GM19438 (cell line): ENCODE measurements around the gene CDKN3.
"Not testable (repeated sequence)": the region's sequence is repeated elsewhere in the genome, so short reads cannot be mapped to it uniquely, and the experiment has no call there.

Experiments
- ATAC-seq: cut with Tn5 transposase; IDR thresholded peaks from one replicate; pipeline ENCODE4 v1.9.1; 2021; ENCODE audit warnings: low read depth; ENCODE audit not compliant: unreplicated experiment

CDKN3 gene

GRCh38 chr14:54420478-54421142 is 23.8 kb downstream of the CDKN3 start:
- ATAC-seq, result no peak

GRCh38 chr14:54423991-54424390 is 27.2 kb downstream of the CDKN3 start:
- no peak for ATAC-seq

DNA sequence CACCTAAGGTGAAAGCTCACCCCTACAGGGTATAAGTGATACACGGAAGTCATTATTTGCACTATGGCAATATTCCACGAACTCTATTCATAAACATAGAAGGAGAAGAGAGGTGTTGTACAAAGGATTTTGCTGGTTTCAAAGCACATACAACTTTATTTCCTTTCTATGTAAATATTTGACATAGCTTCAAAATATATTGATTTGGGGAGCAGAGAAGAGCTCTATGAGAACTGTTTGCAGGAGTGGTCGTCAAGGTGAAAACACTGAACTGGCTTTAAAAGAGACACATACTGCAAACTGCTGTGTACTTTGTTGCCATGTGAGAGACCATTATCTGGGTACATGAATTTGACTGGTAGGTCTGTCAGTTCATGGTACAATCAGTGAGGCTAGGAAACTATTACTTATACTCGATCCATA is 27.7 kb downstream of the CDKN3 start:
- no peak for ATAC-seq

GRCh38 chr14:54425068-54425467 is 28.3 kb downstream of the CDKN3 start:
- no peak for ATAC-seq

GRCh38 chr14:54425537-54426274 is 28.9 kb downstream of the CDKN3 start:
- no peak for ATAC-seq

- ATAC-seq, result no peak
Measured at GRCh38 chr14:54427871-54428270, 31.1 kb downstream of the CDKN3 start.

GRCh38 chr14:54428527-54428926 is 31.7 kb downstream of the CDKN3 start:
- no peak for ATAC-seq

DNA sequence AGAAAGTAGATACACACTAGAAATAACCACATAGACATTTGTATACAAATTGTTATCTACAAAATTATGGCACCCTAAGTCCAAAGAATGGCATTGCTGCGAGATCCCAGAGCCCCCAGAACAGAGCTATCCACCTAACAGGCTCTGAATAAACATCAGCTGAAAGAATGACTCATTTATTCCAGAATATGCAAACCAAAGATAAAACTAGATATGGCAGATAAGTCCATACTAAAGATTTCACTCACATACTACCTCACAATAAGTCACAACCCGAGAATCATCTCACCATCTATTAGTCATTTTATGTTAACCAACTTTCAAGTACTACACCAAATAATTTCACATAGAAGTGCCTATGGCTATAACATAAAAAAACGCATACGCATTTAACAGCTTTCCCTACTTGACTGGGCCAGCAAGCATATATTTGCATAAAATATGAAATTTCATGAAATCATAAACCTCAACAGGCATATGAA is 38.7 kb downstream of the CDKN3 start:
- ATAC-seq, result no peak

- ATAC-seq, result not testable (repeated sequence)
Measured at GRCh38 chr14:54437954-54438353, 41.1 kb downstream of the CDKN3 start.

GRCh38 chr14:54438703-54439102 is 41.9 kb downstream of the CDKN3 start:
- no peak for ATAC-seq

- ATAC-seq, result no peak
Measured at GRCh38 chr14:54440037-54440436, 43.2 kb downstream of the CDKN3 start.

- no peak for ATAC-seq
Measured at GRCh38 chr14:54440476-54440872, 43.7 kb downstream of the CDKN3 start.

- peak; percentile 92 for ATAC-seq
Measured at GRCh38 chr14:54440873-54441868, 44.4 kb downstream of the CDKN3 start, which contains the start of gene CNIH1. Gene CNIH1 (minus strand): TSS chr14:54441374. CDS start chr14:54441327, 47 bp downstream.

- ATAC-seq, result not testable (repeated sequence)
Measured at GRCh38 chr14:54442961-54443360, 46.2 kb downstream of the CDKN3 start.

GRCh38 chr14:54443981-54444380 is 47.2 kb downstream of the CDKN3 start:
- ATAC-seq, result no peak

GRCh38 chr14:54444681-54445080 is 47.9 kb downstream of the CDKN3 start:
- no peak for ATAC-seq

- ATAC-seq, result no peak
Measured at GRCh38 chr14:54446161-54446693, 49.4 kb downstream of the CDKN3 start.

DNA sequence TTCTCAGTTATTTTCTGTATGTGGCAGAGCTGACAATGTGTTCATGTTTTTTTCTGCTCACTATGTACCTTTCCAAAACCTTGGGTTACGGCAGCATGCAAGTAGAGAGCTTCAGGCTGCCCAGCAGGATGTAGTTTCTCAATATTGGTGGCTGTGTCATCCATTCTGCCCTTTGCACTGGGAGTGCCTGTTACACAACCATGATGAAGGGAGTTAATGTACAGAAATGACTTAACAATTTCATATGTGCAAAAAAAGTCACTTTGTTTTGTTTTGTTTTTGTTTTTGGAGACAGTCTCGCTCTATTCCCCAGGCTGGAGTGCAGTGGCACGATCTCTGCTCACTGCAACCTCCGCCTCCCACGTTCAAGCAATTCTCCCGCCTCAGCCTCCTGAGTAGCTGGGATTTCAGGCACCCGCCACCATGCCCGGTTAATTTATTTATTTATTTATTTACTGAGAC is 50.5 kb downstream of the CDKN3 start:
- no peak for ATAC-seq

DNA sequence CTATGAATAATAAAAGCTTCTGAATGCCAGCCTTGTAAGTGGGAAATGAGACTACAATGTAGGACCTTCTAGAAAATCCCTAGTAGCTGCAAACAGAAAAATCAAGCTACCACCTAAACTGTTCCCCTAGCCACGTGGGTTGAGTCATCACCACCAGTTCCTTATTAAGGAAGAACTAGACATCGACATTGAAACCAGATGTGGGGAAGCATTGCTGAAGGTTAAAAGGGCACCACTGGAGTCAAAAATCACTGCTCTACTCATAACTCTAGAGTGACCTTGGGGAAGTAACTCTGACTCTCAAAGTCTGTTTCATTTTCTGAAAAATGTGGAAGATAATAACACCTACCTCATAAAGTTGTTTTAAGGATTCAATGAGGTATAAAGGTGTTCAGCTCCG is 53.7 kb downstream of the CDKN3 start:
- peak; percentile 66 for ATAC-seq

DNA sequence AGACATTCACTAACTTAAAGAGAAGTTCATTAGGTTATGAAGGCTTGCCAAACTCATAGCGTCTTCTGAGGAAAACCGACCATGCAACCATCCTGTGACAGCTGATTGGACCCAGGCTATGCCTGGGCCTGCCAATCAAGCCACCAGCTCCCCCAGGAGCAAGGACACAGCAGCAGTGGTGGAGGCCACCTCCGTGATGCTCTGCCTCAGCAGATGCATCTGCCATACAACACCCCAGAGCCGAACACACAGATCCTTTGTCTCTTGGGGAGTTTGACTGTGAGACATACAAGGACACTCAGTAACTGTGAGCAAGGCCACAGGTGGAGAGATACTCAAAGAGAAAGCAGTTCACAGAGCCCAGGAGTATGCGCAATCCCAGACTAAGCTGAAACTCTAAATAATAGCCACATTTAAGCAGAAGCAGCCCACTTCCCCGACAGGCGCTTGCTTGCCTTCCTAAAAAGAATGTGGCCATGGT is 54.4 kb downstream of the CDKN3 start:
- ATAC-seq, result no peak
